ENCODE data around the gene MCAM. TPM values are rescaled to one million over a fixed set of nuclear protein-coding genes. Genes with fewer than 3 reads are reported as not detected.

MCAM gene
- total and polyA plus RNA-seq, 4 donors = 2.2 to 49.6 (median 9.3) TPM

DNA sequence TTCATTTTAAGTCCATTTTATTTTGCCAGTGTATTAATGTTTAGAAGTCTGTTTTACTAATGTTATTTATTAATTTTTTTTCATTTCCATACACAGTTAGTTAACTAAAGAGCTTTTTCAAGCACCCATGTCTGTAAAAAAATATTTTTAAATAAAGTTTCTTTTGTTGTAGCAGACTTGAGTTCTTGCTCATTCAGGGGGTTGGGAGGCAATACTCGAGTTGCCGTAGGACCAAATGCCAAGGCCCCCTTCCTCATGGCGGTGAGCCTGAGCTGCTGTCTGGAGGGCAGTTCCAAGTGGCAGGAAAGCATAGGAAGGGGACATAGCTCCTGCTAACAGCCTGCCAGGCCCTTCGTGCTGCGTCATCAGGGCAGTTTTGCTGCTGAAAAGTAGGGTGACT is 9.0 kb downstream of the MCAM start:
- Histone ChIP-seq H3K27ac (ENCODE audit: low read depth in 1 of 2, low read length in 2 of 2) (no peak overlapping the region), H3K4me1 (ENCODE audit: control insufficient read depth in 4 of 4, insufficient read depth in 4 of 4, low read length in 3 of 4) (no peaks in the 10 kb centered on the region), H3K27me3 (ENCODE audit: control insufficient read depth in 4 of 4, insufficient read depth in 4 of 4, low read length in 3 of 4) (no peaks in the 10 kb centered on the region), H3K9me3 (ENCODE audit: control insufficient read depth in 4 of 4, low read length in 3 of 4) (no peaks in the 10 kb centered on the region), H3K4me3 (ENCODE audit: low read depth in 1 of 3, low read length in 3 of 3) (no peak overlapping the region), H3K9ac (ENCODE audit: low read depth in 1 of 2, low read length in 2 of 2) (no peak overlapping the region), H3K36me3 (ENCODE audit: control insufficient read depth in 4 of 4, insufficient read depth in 3 of 4, low read depth in 1 of 4, low read length in 3 of 4) (peaks cover 0 to 14% (median 5%) of the 10 kb centered on the region in 4 donors)
- TF ChIP-seq HNF4G (IDR thresholded peaks at IDR 0.05) (no peak), SP1 (IDR thresholded peaks at IDR 0.05) (no peak), NR2F2 (IDR thresholded peaks at IDR 0.05) (no peak), JUND (IDR thresholded peaks at IDR 0.05) (no peak), TAF1 (conservative IDR thresholded peaks at IDR 0.05) (no peak), YY1 (IDR thresholded peaks at IDR 0.05) (no peak), FOXA1 (IDR thresholded peaks at IDR 0.05) (no peak), HNF4A (conservative IDR thresholded peaks at IDR 0.05) (no peak), RXRA (IDR thresholded peaks at IDR 0.05) (no peak)
- TF ChIP-seq, protein P1, sequence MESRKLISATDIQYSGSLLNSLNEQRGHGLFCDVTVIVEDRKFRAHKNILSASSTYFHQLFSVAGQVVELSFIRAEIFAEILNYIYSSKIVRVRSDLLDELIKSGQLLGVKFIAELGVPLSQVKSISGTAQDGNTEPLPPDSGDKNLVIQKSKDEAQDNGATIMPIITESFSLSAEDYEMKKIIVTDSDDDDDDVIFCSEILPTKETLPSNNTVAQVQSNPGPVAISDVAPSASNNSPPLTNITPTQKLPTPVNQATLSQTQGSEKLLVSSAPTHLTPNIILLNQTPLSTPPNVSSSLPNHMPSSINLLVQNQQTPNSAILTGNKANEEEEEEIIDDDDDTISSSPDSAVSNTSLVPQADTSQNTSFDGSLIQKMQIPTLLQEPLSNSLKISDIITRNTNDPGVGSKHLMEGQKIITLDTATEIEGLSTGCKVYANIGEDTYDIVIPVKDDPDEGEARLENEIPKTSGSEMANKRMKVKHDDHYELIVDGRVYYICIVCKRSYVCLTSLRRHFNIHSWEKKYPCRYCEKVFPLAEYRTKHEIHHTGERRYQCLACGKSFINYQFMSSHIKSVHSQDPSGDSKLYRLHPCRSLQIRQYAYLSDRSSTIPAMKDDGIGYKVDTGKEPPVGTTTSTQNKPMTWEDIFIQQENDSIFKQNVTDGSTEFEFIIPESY (IDR thresholded peaks at IDR 0.05) = no peak
- TF ChIP-seq, protein P2, sequence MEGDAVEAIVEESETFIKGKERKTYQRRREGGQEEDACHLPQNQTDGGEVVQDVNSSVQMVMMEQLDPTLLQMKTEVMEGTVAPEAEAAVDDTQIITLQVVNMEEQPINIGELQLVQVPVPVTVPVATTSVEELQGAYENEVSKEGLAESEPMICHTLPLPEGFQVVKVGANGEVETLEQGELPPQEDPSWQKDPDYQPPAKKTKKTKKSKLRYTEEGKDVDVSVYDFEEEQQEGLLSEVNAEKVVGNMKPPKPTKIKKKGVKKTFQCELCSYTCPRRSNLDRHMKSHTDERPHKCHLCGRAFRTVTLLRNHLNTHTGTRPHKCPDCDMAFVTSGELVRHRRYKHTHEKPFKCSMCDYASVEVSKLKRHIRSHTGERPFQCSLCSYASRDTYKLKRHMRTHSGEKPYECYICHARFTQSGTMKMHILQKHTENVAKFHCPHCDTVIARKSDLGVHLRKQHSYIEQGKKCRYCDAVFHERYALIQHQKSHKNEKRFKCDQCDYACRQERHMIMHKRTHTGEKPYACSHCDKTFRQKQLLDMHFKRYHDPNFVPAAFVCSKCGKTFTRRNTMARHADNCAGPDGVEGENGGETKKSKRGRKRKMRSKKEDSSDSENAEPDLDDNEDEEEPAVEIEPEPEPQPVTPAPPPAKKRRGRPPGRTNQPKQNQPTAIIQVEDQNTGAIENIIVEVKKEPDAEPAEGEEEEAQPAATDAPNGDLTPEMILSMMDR (IDR thresholded peaks at IDR 0.05; ENCODE audit: low read depth, low read length, missing input control) = no peak
- TF ChIP-seq, protein P3, sequence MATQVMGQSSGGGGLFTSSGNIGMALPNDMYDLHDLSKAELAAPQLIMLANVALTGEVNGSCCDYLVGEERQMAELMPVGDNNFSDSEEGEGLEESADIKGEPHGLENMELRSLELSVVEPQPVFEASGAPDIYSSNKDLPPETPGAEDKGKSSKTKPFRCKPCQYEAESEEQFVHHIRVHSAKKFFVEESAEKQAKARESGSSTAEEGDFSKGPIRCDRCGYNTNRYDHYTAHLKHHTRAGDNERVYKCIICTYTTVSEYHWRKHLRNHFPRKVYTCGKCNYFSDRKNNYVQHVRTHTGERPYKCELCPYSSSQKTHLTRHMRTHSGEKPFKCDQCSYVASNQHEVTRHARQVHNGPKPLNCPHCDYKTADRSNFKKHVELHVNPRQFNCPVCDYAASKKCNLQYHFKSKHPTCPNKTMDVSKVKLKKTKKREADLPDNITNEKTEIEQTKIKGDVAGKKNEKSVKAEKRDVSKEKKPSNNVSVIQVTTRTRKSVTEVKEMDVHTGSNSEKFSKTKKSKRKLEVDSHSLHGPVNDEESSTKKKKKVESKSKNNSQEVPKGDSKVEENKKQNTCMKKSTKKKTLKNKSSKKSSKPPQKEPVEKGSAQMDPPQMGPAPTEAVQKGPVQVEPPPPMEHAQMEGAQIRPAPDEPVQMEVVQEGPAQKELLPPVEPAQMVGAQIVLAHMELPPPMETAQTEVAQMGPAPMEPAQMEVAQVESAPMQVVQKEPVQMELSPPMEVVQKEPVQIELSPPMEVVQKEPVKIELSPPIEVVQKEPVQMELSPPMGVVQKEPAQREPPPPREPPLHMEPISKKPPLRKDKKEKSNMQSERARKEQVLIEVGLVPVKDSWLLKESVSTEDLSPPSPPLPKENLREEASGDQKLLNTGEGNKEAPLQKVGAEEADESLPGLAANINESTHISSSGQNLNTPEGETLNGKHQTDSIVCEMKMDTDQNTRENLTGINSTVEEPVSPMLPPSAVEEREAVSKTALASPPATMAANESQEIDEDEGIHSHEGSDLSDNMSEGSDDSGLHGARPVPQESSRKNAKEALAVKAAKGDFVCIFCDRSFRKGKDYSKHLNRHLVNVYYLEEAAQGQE (IDR thresholded peaks at IDR 0.05) = no peak
- DNase-seq (ENCODE audit: low spot score) = no peak
- WGBS = 93% methylated on average over 5 of the region's 5 CpGs

DNA sequence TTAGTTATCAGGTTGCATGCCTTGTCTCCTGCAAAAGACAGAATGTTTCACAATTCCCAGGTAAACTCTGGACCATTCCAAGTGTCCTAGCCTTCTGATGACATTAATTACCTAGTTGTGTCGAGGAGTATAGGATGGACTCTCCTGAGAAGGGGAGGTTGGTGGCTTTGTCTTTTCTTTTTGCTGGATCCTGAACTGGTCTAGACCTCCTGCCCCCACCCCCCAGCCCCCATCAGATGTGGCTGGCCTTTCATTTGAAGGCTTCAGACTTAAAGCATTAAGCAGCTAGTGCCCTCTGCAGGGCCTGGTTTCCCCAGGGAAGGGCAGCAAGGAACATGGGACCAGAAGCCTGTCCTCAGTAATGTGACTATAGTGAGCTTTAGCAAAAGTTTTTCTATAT is 9.7 kb downstream of the MCAM start:
- Histone ChIP-seq H3K36me3 (ENCODE audit: control insufficient read depth in 4 of 4, insufficient read depth in 3 of 4, low read depth in 1 of 4, low read length in 3 of 4) (peaks cover 0 to 14% (median 5%) of the 10 kb centered on the region in 4 donors), H3K9me3 (ENCODE audit: control insufficient read depth in 4 of 4, low read length in 3 of 4) (no peaks in the 10 kb centered on the region), H3K27me3 (ENCODE audit: control insufficient read depth in 4 of 4, insufficient read depth in 4 of 4, low read length in 3 of 4) (no peaks in the 10 kb centered on the region), H3K9ac (ENCODE audit: low read depth in 1 of 2, low read length in 2 of 2) (no peak overlapping the region), H3K27ac (ENCODE audit: low read depth in 1 of 2, low read length in 2 of 2) (peak overlapping the region in 1 of 2 donors; percentile 15), H3K4me3 (ENCODE audit: low read depth in 1 of 3, low read length in 3 of 3) (no peak overlapping the region), H3K4me1 (ENCODE audit: control insufficient read depth in 4 of 4, insufficient read depth in 4 of 4, low read length in 3 of 4) (no peaks in the 10 kb centered on the region)
- no peak for DNase-seq (ENCODE audit: low spot score)
- 86% methylated on average over 1 of the region's 1 CpG for WGBS
- TF ChIP-seq, protein P3 (IDR thresholded peaks at IDR 0.05) = no peak
- TF ChIP-seq, protein P2 (IDR thresholded peaks at IDR 0.05; ENCODE audit: low read depth, low read length, missing input control) = no peak
- TF ChIP-seq FOXA2 (IDR thresholded peaks at IDR 0.05) = no peak
- TF ChIP-seq TAF1 (conservative IDR thresholded peaks at IDR 0.05) = no peak
- no peak for TF ChIP-seq HNF4A (conservative IDR thresholded peaks at IDR 0.05)
- TF ChIP-seq, protein P4, sequence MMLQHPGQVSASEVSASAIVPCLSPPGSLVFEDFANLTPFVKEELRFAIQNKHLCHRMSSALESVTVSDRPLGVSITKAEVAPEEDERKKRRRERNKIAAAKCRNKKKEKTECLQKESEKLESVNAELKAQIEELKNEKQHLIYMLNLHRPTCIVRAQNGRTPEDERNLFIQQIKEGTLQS (IDR thresholded peaks at IDR 0.05) = no peak
- TF ChIP-seq, protein P5, sequence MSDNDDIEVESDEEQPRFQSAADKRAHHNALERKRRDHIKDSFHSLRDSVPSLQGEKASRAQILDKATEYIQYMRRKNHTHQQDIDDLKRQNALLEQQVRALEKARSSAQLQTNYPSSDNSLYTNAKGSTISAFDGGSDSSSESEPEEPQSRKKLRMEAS (IDR thresholded peaks at IDR 0.05) = no peak
- TF ChIP-seq SP1 (IDR thresholded peaks at IDR 0.05) = no peak
- TF ChIP-seq, protein P1 (IDR thresholded peaks at IDR 0.05) = no peak
- no peak for TF ChIP-seq EGR1 (IDR thresholded peaks at IDR 0.05; ENCODE audit: low read depth in 2 of 2)
